A549 (cell line): ENCODE results near the gene CXCR4. TPM values are rescaled to one million over a fixed set of nuclear protein-coding genes. Genes with fewer than 3 reads are reported as not detected.

Experiments used
- ATAC-seq, 2 experiments: fragments of 200-7000 bp in 1 of 2; fragments of >200 bp in 1 of 2; cut with Nextera tagmentation in 1 of 2; cut with Tn5 transposase in 1 of 2; 3 replicates each; pipeline versions ENCODE4 v1.8.0 to v1.9.1; 2018 to 2020; ENCODE audit warnings: mild to moderate bottlenecking in 1 of 2, moderate library complexity in 1 of 2
- CTCF ChIA-PET: fragments of 300-600 bp; sonication (Branson Sonifier 250); formaldehyde crosslinking; extraction: SDS; loops from one replicate; lab custom pipeline; 2021; ENCODE audit warnings: antibody characterized with exemption, inconsistent platforms; lab: Yijun Ruan, JAX
- POLR2A ChIA-PET: fragments of 350-600 bp; formaldehyde crosslinking; extraction: SDS; loops from one replicate; lab custom pipeline; 2021; ENCODE audit warnings: antibody characterized with exemption, inconsistent platforms; lab: Yijun Ruan, JAX
- DNase-seq, 2 experiments: peaks; one replicate each; pipeline versions ENCODE4 v3.0.0 to v3.0.0-alpha.2; 2011 to 2016; ENCODE audit warnings: low read depth in 1 of 2, low spot score in 1 of 2
- FAIRE-seq: peaks from 2 replicates; lab custom pipeline; 2011; peaks lifted over from hg19 to GRCh38; lab: Jason Lieb, UNC
- H3K27ac ChIP-seq, 2 experiments: fragments of >200 bp; sonication (Bioruptor Twin); formaldehyde crosslinking; 3 replicates each; pipeline ENCODE4 v1.5.1; 2016 to 2017
- H3K4me1 ChIP-seq: fragments of >200 bp; sonication (Bioruptor Twin); formaldehyde crosslinking; 3 replicates; pipeline ENCODE4 v1.6.1; 2016
- H3K4me2 ChIP-seq: fragments of >200 bp; sonication (Bioruptor Twin); formaldehyde crosslinking; 3 replicates; pipeline ENCODE4 v1.6.1; 2016
- H3K4me3 ChIP-seq: fragments of >200 bp; sonication (Bioruptor Twin); formaldehyde crosslinking; 3 replicates; pipeline ENCODE4 v1.5.1; 2016
- H3K9me3 ChIP-seq: fragments of >200 bp; sonication (Bioruptor Twin); formaldehyde crosslinking; 3 replicates; pipeline ENCODE4 v1.6.1; 2016
- BHLHE40 ChIP-seq: IDR thresholded peaks from 2 replicates; pipeline ENCODE4 v1.6.1; 2012; ENCODE audit warnings: low read depth, low read length, inconsistent platforms
- CBX8 ChIP-seq: fragments of 200-600 bp; sonication (generic); IDR thresholded peaks from 2 replicates; pipeline ENCODE4 v1.6.1; 2016
- CEBPB ChIP-seq, 2 experiments: fragments of >200 bp in 1 of 2; sonication (Bioruptor Twin) in 1 of 2; formaldehyde crosslinking in 1 of 2; IDR thresholded peaks; 2 replicates each; pipeline ENCODE4 v1.6.1; 2012 to 2016
- CHD4 ChIP-seq: fragments of 200-600 bp; sonication (generic); IDR thresholded peaks from 2 replicates; pipeline ENCODE4 v1.6.1; 2016; ENCODE audit warnings: antibody characterized with exemption, mild to moderate bottlenecking, borderline replicate concordance
- CTCF ChIP-seq: fragments of >200 bp; sonication (Bioruptor Twin); formaldehyde crosslinking; IDR thresholded peaks from 3 replicates; pipeline ENCODE4 v1.5.1; 2016
- EHF ChIP-seq: fragments of 250-450 bp; sonication (Bioruptor Pico); IDR thresholded peaks from 2 replicates; pipeline ENCODE4 v1.5.0; 2020; ENCODE audit warnings: mild to moderate bottlenecking
- EP300 ChIP-seq, 2 experiments: fragments of >200 bp; sonication (Bioruptor Twin); formaldehyde crosslinking; IDR thresholded peaks; 2 replicates in 1 of 2; 3 replicates in 1 of 2; pipeline ENCODE4 v1.6.1; 2016 to 2017
- ESRRA ChIP-seq: fragments of 150-350 bp; IDR thresholded peaks from 2 replicates; pipeline ENCODE4 v1.6.1; 2014; ENCODE audit warnings: mild to moderate bottlenecking, low read length, borderline replicate concordance
- GATA3 ChIP-seq: IDR thresholded peaks from 2 replicates; pipeline ENCODE4 v1.6.1; 2012; ENCODE audit warnings: borderline replicate concordance
- HES2 ChIP-seq: fragments of >200 bp; sonication (Bioruptor Twin); formaldehyde crosslinking; IDR thresholded peaks from 2 replicates; pipeline ENCODE4 v1.6.1; 2016
- JUN ChIP-seq, 2 experiments: fragments of >200 bp; sonication (Bioruptor Twin); formaldehyde crosslinking; IDR thresholded peaks; 2 replicates in 1 of 2; 3 replicates in 1 of 2; pipeline ENCODE4 v1.6.1; 2016 to 2017
- JUNB ChIP-seq: fragments of >200 bp; sonication (Bioruptor Twin); formaldehyde crosslinking; IDR thresholded peaks from 2 replicates; pipeline ENCODE4 v1.6.1; 2016
- REST ChIP-seq: fragments of 200-600 bp; sonication (generic); IDR thresholded peaks from 2 replicates; pipeline ENCODE4 v1.6.1; 2016; ENCODE audit warnings: antibody characterized with exemption, mild to moderate bottlenecking, moderate library complexity
- SMC3 ChIP-seq: fragments of >200 bp; sonication (Bioruptor Twin); formaldehyde crosslinking; IDR thresholded peaks from 3 replicates; pipeline ENCODE4 v1.6.1; 2018; ENCODE audit warnings: inconsistent platforms
- SREBF2 ChIP-seq: fragments of 450-650 bp; IDR thresholded peaks from 2 replicates; pipeline ENCODE4 v1.6.1; 2014; ENCODE audit warnings: mild to moderate bottlenecking, moderate library complexity
- TP53 ChIP-seq: fragments of 250-450 bp; sonication (Bioruptor Pico); IDR thresholded peaks from 2 replicates; pipeline ENCODE4 v1.5.0; 2021; ENCODE audit warnings: mild to moderate bottlenecking, moderate library complexity
- ZC3H11A ChIP-seq: fragments of 450-650 bp; IDR thresholded peaks from 2 replicates; pipeline ENCODE4 v1.6.1; 2014; ENCODE audit warnings: antibody characterized with exemption, mild to moderate bottlenecking
- polyA plus RNA-seq, 4 experiments: library from polyadenylated mRNA; depleted of rRNA in 3 of 4; stranded (reverse); fragments of >200 nt; fragmentation: RNase III in 1 of 4; extraction: RNeasy Plus Mini Kit Qiagen cat#74134 plus additional on column Dnase treatment in 1 of 4; gene quantifications; 2 replicates in 3 of 4; 3 replicates in 1 of 4; pipeline ENCODE4 v1.2.3, GENCODE V29; 2011 to 2017

Gene CXCR4
- polyA plus RNA-seq, 2 of the 4 experiments (the other 2 are of a cell fraction), result 0.09 to 0.16 TPM

- TF ChIP-seq REST (no peak), EHF (CRISPR knock-in tag) (no peak), ESRRA (no peak), EP300 (IDR thresholded peaks at IDR 0.05) (no peak), CTCF (no peak), CHD4 (no peak), GATA3 (no peak), CEBPB (IDR thresholded peaks at IDR 0.05) (no peak), SMC3 (no peak), HES2 (no peak)
These were observed 15.2 kb upstream of the CXCR4 start (continued) for GRCh38 chr2:136133176-136133575.

GRCh38 chr2:136132825-136133155 lies 14.8 kb upstream of the CXCR4 start:
- H3K27ac ChIP-seq, result no peak overlapping the region
- POLR2A ChIA-PET, result no interaction called here
- no peak for FAIRE-seq
- 0 out of 3 replicates have a peak, but pooled peaks cover 2% of the 10 kb centered on the region for H3K4me1 ChIP-seq
- H3K9me3 ChIP-seq, result no peaks in the 10 kb centered on the region
- no peak for TF ChIP-seq BHLHE40
- TF ChIP-seq HES2, result no peak
- no peak for TF ChIP-seq SMC3
- TF ChIP-seq CBX8, result no peak
- no peak for TF ChIP-seq JUN (IDR thresholded peaks at IDR 0.05)
- TF ChIP-seq REST, result no peak
- no peak for TF ChIP-seq ZC3H11A
- TF ChIP-seq SREBF2, result no peak
- no peak for TF ChIP-seq TP53
- TF ChIP-seq JUNB, result no peak
- H3K4me2 ChIP-seq, result no peak overlapping the region
- no peak for DNase-seq
- ATAC-seq, result no peak
- CTCF ChIA-PET, result no interaction called here
- no peak overlapping the region for H3K4me3 ChIP-seq
